ENCODE measurements around the gene LAMA2.

Gene LAMA2

DNA sequence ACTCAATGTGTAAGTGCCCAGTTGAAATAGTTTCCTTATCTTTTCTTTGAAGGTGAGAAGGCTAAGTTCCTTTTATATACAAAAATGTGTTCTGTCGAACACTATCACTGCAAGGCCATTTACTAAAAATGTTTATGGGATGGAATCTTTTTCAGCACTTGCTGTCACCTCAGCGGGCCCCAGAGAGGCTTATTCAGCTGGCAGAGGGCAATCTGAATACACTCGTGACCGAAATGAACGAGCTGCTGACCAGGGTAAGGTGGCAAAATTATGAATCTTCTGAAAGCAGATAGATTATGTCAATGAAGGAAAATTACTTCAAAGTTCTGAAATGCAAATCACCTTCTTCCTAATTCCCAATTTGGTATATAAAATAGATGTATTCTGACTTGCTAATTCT, 486.8 kb downstream of the LAMA2 start:
- TF ChIP-seq, protein P1, sequence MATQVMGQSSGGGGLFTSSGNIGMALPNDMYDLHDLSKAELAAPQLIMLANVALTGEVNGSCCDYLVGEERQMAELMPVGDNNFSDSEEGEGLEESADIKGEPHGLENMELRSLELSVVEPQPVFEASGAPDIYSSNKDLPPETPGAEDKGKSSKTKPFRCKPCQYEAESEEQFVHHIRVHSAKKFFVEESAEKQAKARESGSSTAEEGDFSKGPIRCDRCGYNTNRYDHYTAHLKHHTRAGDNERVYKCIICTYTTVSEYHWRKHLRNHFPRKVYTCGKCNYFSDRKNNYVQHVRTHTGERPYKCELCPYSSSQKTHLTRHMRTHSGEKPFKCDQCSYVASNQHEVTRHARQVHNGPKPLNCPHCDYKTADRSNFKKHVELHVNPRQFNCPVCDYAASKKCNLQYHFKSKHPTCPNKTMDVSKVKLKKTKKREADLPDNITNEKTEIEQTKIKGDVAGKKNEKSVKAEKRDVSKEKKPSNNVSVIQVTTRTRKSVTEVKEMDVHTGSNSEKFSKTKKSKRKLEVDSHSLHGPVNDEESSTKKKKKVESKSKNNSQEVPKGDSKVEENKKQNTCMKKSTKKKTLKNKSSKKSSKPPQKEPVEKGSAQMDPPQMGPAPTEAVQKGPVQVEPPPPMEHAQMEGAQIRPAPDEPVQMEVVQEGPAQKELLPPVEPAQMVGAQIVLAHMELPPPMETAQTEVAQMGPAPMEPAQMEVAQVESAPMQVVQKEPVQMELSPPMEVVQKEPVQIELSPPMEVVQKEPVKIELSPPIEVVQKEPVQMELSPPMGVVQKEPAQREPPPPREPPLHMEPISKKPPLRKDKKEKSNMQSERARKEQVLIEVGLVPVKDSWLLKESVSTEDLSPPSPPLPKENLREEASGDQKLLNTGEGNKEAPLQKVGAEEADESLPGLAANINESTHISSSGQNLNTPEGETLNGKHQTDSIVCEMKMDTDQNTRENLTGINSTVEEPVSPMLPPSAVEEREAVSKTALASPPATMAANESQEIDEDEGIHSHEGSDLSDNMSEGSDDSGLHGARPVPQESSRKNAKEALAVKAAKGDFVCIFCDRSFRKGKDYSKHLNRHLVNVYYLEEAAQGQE (IDR thresholded peaks at IDR 0.05; ENCODE audit: insufficient read depth in 1 of 2, low read depth in 2 of 2, low read length in 2 of 2): no peak
- TF ChIP-seq POLR2AphosphoS5 (IDR thresholded peaks at IDR 0.05; ENCODE audit: low read depth, low read length) (no peak), TAF1 (IDR thresholded peaks at IDR 0.05; ENCODE audit: borderline replicate concordance, insufficient read depth, low read length) (no peak), FOXP2 (optimal IDR thresholded peaks at IDR 0.05; ENCODE audit: borderline replicate concordance, extremely low read depth, extremely low read length, insufficient read depth) (no peak), SIN3A (IDR thresholded peaks at IDR 0.05; ENCODE audit: borderline replicate concordance, insufficient read depth, low read length) (no peak)

DNA sequence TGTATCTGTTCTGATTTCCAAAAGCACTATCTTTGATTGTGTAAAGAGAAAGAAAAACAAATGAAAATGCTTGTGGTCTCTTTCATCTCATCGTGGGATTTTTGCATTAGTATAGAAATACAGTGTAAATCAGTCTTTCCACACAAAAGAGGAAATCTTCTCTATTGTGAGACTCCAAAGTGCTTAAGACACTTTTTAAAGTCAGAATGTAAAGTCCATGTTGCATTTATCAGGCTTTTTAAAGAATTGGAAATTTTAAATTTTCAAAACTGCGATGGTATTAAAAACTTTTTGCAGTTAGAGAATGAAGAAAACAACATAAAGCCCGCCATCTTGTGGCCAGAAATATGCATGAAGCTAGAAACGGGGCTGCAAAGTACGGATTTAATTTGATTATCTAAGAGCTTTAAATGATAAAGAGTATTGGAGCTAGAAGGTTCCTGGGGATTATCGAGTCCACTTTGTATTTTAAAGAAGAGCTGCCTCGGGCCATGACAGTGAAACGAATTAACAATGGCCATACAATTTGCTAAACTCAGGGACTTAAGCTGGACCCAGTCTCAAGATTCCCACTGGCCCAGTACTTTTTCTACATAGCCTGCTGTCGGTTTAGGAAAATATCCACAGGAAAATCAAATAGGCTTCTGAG, 487.5 kb downstream of the LAMA2 start:
- TF ChIP-seq POLR2AphosphoS5 (IDR thresholded peaks at IDR 0.05; ENCODE audit: low read depth, low read length) (no peak), FOXP2 (optimal IDR thresholded peaks at IDR 0.05; ENCODE audit: borderline replicate concordance, extremely low read depth, extremely low read length, insufficient read depth) (no peak), SIN3A (IDR thresholded peaks at IDR 0.05; ENCODE audit: borderline replicate concordance, insufficient read depth, low read length) (no peak), TAF1 (IDR thresholded peaks at IDR 0.05; ENCODE audit: borderline replicate concordance, insufficient read depth, low read length) (no peak)
- TF ChIP-seq, protein P1 (IDR thresholded peaks at IDR 0.05; ENCODE audit: insufficient read depth in 1 of 2, low read depth in 2 of 2, low read length in 2 of 2): no peak

DNA sequence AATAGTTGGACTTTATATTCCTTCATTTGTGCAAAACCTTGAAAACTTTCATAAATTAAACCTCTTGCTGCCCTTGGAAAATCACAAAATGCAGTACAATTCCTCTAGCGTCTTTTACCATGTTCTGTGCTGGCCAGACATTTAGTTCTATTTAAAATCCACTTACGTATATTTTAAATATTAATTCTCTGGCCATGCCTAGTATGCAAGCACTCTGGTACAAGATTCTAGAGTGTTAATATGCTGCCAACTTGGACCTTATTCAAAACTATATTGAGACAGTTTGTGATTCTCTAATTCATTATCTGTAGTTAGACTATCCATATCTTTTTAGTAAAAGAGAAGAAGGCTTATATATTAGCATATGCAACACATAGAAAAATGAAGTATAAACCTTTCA, 498.9 kb downstream of the LAMA2 start:
- TF ChIP-seq POLR2AphosphoS5 (IDR thresholded peaks at IDR 0.05; ENCODE audit: low read depth, low read length) (no peak), SIN3A (IDR thresholded peaks at IDR 0.05; ENCODE audit: borderline replicate concordance, insufficient read depth, low read length) (no peak), FOXP2 (optimal IDR thresholded peaks at IDR 0.05; ENCODE audit: borderline replicate concordance, extremely low read depth, extremely low read length, insufficient read depth) (no peak), TAF1 (IDR thresholded peaks at IDR 0.05; ENCODE audit: borderline replicate concordance, insufficient read depth, low read length) (no peak)
- TF ChIP-seq, protein P1 (IDR thresholded peaks at IDR 0.05; ENCODE audit: insufficient read depth in 1 of 2, low read depth in 2 of 2, low read length in 2 of 2): no peak

DNA sequence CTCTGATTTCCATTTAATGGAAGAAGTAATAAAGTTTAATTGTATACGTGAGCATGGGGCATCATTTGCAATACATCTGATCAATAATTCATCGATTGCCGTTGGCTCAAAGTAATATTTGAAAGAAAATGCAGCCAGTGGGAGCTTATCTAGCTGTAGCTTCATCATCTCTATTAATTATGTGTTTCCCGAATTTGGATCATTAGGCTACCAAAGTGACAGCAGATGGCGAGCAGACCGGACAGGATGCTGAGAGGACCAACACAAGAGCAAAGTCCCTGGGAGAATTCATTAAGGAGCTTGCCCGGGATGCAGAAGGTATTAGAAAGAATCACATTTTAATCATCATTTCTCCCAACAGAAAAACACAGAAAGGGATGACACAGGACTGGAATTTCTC, 500.0 kb downstream of the LAMA2 start:
- TF ChIP-seq TAF1 (IDR thresholded peaks at IDR 0.05; ENCODE audit: borderline replicate concordance, insufficient read depth, low read length) (no peak), POLR2AphosphoS5 (IDR thresholded peaks at IDR 0.05; ENCODE audit: low read depth, low read length) (no peak), SIN3A (IDR thresholded peaks at IDR 0.05; ENCODE audit: borderline replicate concordance, insufficient read depth, low read length) (no peak), FOXP2 (optimal IDR thresholded peaks at IDR 0.05; ENCODE audit: borderline replicate concordance, extremely low read depth, extremely low read length, insufficient read depth) (no peak)
- TF ChIP-seq, protein P1 (IDR thresholded peaks at IDR 0.05; ENCODE audit: insufficient read depth in 1 of 2, low read depth in 2 of 2, low read length in 2 of 2): no peak

Data from PFSK-1 (cell line).